ENCODE results near the gene PTPN3. TPM values are rescaled to one million over a fixed set of nuclear protein-coding genes. Genes with fewer than 3 reads are reported as not detected.

PTPN3 gene
- total RNA-seq, 3 donors from 2014 or later (not counting 1 experiment from before 2014, with no cell fraction given), result not detected

DNA sequence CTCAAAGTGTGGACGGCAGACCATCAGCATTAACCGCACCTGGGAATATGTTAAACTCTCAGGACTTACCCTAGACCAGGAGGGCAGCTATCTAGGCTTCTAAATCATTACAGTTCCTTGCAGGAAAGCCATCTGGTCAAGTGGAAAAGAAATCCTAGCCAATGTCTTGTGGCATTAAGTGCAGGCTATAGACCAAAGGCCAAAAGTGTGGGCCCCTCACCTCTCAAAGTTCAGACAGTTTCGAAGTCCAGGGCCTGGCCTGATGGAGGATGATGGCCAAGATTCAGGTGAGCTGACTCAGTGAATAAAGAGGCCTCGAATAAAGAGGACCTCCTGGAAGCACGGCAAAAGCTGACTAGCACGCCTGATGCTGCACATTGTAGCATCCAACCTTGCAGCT, 24.0 kb upstream of the PTPN3 start:
- Histone ChIP-seq H3K9me3 (ENCODE audit: control insufficient read depth, insufficient read depth, low read length) (no peaks in the 10 kb centered on the region), H3K36me3 (ENCODE audit: control insufficient read depth, insufficient read depth, low read length) (no peaks in the 10 kb centered on the region), H3K4me1 (ENCODE audit: control insufficient read depth, insufficient read depth, low read length) (no peaks in the 10 kb centered on the region), H3K27me3 (ENCODE audit: control insufficient read depth, insufficient read depth, low read length) (no peaks in the 10 kb centered on the region), H3K4me3 (ENCODE audit: low read length) (no peak overlapping the region), H3K27ac (ENCODE audit: low read length) (no peak overlapping the region)
- Mint-ChIP-seq H3K27ac (no peak overlapping the region), H3K9me3 (no peaks in the 10 kb centered on the region), H3K4me1 (no peaks in the 10 kb centered on the region), H3K36me3 (no peaks in the 10 kb centered on the region), H3K27me3 (ENCODE audit: low read depth in 2 of 2) (peaks cover 0 to 2% of the 10 kb centered on the region in 2 donors), H3K4me3 (no peak overlapping the region)
- intact Hi-C loops (cut with micrococcal nuclease), result no loop called here
- DNase-seq (no peak), ATAC-seq (no peak)
- WGBS (ENCODE audit: insufficient coverage), result 78% methylated on average over 4 of the region's 6 CpGs
- TF ChIP-seq, protein P1, sequence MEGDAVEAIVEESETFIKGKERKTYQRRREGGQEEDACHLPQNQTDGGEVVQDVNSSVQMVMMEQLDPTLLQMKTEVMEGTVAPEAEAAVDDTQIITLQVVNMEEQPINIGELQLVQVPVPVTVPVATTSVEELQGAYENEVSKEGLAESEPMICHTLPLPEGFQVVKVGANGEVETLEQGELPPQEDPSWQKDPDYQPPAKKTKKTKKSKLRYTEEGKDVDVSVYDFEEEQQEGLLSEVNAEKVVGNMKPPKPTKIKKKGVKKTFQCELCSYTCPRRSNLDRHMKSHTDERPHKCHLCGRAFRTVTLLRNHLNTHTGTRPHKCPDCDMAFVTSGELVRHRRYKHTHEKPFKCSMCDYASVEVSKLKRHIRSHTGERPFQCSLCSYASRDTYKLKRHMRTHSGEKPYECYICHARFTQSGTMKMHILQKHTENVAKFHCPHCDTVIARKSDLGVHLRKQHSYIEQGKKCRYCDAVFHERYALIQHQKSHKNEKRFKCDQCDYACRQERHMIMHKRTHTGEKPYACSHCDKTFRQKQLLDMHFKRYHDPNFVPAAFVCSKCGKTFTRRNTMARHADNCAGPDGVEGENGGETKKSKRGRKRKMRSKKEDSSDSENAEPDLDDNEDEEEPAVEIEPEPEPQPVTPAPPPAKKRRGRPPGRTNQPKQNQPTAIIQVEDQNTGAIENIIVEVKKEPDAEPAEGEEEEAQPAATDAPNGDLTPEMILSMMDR (IDR thresholded peaks at IDR 0.05), result no peak

DNA sequence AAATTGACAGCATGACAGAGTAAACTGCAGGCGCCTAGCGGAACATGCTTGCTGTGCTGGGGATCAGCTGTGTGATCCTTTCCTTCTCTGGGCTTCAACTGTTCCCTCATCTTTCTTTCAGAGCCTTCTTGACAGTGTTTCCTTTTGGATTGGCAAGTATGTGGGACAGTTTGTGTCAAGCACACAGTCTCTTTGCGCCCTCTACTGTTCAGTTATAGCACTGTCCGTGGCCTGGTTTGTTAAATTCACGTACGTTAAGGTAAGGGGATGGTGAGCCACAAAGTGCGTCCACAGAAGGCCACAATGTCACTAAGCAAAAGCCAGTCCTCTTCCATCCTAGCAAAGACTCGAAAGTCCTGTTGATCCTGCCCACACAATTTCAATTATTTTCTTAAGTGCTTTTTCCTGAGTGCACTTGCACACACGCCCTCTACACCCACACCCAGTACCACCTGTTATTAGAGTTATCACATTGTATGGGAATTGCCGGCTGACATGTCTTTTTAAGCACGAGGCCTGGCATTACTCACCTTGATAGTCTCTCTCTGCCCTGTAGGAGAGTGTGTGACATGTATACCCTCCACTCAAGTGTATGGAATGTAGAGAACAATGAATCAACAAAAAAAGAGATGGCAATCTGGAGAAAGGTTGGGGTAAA, 22.5 kb upstream of the PTPN3 start:
- no peak overlapping the region for H3K27ac ChIP-seq (ENCODE audit: low read length)
- Mint-ChIP-seq H3K4me1 (no peaks in the 10 kb centered on the region), H3K9me3 (peaks cover 0 to 7% of the 10 kb centered on the region in 2 donors), H3K27me3 (ENCODE audit: low read depth in 2 of 2) (peaks cover 2 to 9% of the 10 kb centered on the region in 2 donors), H3K36me3 (no peaks in the 10 kb centered on the region), H3K27ac (no peak overlapping the region), H3K4me3 (no peak overlapping the region)
- intact Hi-C loops (cut with micrococcal nuclease), result no loop called here
- no peaks in the 10 kb centered on the region for H3K27me3 ChIP-seq (ENCODE audit: control insufficient read depth, insufficient read depth, low read length)
- 23% methylated on average over 11 of the region's 11 CpGs for WGBS (ENCODE audit: insufficient coverage)
- no peak overlapping the region for H3K4me3 ChIP-seq (ENCODE audit: low read length)
- DNase-seq (peak in 1 of 2 donors; percentile 30), ATAC-seq (peak in 2 of 3 donors; percentile 34 to 47)
- no peaks in the 10 kb centered on the region for H3K36me3 ChIP-seq (ENCODE audit: control insufficient read depth, insufficient read depth, low read length)
- TF ChIP-seq, protein P1 (IDR thresholded peaks at IDR 0.05), result peak; percentile 21
- no peaks in the 10 kb centered on the region for H3K4me1 ChIP-seq (ENCODE audit: control insufficient read depth, insufficient read depth, low read length)
- H3K9me3 ChIP-seq (ENCODE audit: control insufficient read depth, insufficient read depth, low read length), result no peaks in the 10 kb centered on the region

DNA sequence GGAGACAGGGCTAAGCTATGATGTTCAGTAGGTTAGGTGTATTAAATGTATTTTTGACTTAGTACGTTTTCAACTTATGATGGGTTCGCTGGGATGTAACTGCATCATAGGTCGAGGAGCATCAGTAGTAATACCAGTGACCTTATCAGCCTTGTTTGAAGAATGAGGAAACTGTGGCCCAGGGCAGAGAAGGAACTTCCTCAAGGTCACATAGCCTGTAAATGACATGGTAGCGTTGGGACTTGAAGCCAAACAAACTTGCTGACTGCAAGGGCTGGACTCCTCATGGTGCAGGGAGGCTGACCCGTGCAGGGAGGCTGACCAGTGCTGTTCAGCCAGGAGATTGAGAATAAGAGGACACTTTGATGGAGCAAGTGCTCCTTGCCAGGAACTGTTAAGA, 21.3 kb upstream of the PTPN3 start:
- ATAC-seq, result no peak
- Histone ChIP-seq H3K36me3 (ENCODE audit: control insufficient read depth, insufficient read depth, low read length) (no peaks in the 10 kb centered on the region), H3K9me3 (ENCODE audit: control insufficient read depth, insufficient read depth, low read length) (no peaks in the 10 kb centered on the region), H3K27me3 (ENCODE audit: control insufficient read depth, insufficient read depth, low read length) (no peaks in the 10 kb centered on the region), H3K4me3 (ENCODE audit: low read length) (no peak overlapping the region), H3K4me1 (ENCODE audit: control insufficient read depth, insufficient read depth, low read length) (no peaks in the 10 kb centered on the region), H3K27ac (ENCODE audit: low read length) (no peak overlapping the region)
- Mint-ChIP-seq H3K9me3 (peaks cover 0 to 7% of the 10 kb centered on the region in 2 donors), H3K27ac (no peak overlapping the region), H3K27me3 (ENCODE audit: low read depth in 2 of 2) (peaks cover 2 to 9% of the 10 kb centered on the region in 2 donors), H3K4me3 (no peak overlapping the region), H3K36me3 (no peaks in the 10 kb centered on the region), H3K4me1 (no peaks in the 10 kb centered on the region)
- WGBS (ENCODE audit: insufficient coverage), result 45% methylated on average over 5 of the region's 5 CpGs
- TF ChIP-seq, protein P1 (IDR thresholded peaks at IDR 0.05), result no peak
- DNase-seq, result no peak
- intact Hi-C loops (cut with micrococcal nuclease), result no loop called here

Measured in natural killer cell (primary cell).